ENCODE data around the gene ATF7.

Gene ATF7

DNA sequence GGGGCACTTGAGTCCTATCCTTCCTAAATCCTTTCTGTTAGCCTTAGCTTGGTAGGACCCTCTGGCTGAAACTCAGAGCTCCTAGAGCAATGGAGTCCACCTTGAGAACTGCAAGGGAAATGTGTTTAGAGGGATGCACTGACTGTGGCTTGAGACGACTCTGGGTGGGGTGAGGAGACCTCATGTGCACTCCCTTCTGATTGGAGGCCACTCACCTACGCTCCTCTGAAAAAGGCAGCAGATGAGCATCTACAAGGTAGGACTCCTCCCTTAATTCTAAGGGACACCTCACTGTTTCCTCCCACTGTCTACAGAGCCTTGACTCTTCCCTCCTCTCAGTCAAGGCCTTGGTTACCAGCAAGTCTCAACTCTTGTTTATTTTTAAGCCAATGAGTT is 127.9 kb downstream of the ATF7 start:
- Histone ChIP-seq H3K27ac (ENCODE audit: extremely low read depth, low read depth, low read length) (no peak overlapping the region), H3K9me3 (ENCODE audit: control insufficient read depth, insufficient read depth, low read depth, low read length) (no peaks in the 10 kb centered on the region), H3K4me1 (ENCODE audit: control insufficient read depth, insufficient read depth, low read length) (peaks cover 24% of the 10 kb centered on the region), H3K36me3 (ENCODE audit: control insufficient read depth in 2 of 2, insufficient read depth in 1 of 2, low read length in 2 of 2) (peaks cover 0 to 5% of the 10 kb centered on the region in 2 experiments; a peak in 1 of 3 replicates), H3K4me3 (ENCODE audit: low read depth, low read length) (no peak overlapping the region; the same call in 1 of the 2 replicates)
- ChIA-PET CTCF (interaction anchor here (1.7 kb wide), 1 partner anchor 9 kb away, joined by 3 read pairs; the partner anchor contains the start of gene NPFF), POLR2A (interaction anchor here (0.6 to 4.6 kb wide), 3 partner anchors 16 to 199 kb away, joined by 3 to 39 read pairs (median 6); no protein-coding TSS in a partner anchor)
- no peak for TF ChIP-seq BCL11B (tag by site-specific recombination; IDR thresholded peaks at IDR 0.05; ENCODE audit: low read depth)
- no peak for TF ChIP-seq ZSCAN30 (tag by site-specific recombination; IDR thresholded peaks at IDR 0.05)
- TF ChIP-seq, protein P1, sequence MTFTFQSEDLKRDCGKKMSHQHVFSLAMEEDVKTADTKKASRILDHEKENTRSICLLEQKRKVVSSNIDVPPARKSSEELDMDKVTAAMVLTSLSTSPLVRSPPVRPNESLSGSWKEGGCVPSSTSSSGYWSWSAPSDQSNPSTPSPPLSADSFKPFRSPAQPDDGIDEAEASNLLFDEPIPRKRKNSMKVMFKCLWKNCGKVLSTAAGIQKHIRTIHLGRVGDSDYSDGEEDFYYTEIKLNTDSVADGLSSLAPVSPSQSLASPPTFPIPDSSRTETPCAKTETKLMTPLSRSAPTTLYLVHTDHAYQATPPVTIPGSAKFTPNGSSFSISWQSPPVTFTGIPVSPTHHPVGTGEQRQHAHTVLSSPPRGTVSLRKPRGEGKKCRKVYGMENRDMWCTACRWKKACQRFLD (tag by site-specific recombination; IDR thresholded peaks at IDR 0.05) = no peak
- TF ChIP-seq OVOL3 (tag by site-specific recombination; IDR thresholded peaks at IDR 0.05) = no peak
- no peak for TF ChIP-seq ZNF266 (tag by site-specific recombination; IDR thresholded peaks at IDR 0.05; ENCODE audit: low read depth)
- no peak for TF ChIP-seq REPIN1 (tag by site-specific recombination; IDR thresholded peaks at IDR 0.05; ENCODE audit: low read depth)
- no peak for TF ChIP-seq ZNF555 (tag by site-specific recombination; conservative IDR thresholded peaks at IDR 0.05)
- no peak for TF ChIP-seq RBAK (tag by site-specific recombination; IDR thresholded peaks at IDR 0.05)
- TF ChIP-seq KLF9 (tag by site-specific recombination; IDR thresholded peaks at IDR 0.05; ENCODE audit: low read depth) = no peak

DNA sequence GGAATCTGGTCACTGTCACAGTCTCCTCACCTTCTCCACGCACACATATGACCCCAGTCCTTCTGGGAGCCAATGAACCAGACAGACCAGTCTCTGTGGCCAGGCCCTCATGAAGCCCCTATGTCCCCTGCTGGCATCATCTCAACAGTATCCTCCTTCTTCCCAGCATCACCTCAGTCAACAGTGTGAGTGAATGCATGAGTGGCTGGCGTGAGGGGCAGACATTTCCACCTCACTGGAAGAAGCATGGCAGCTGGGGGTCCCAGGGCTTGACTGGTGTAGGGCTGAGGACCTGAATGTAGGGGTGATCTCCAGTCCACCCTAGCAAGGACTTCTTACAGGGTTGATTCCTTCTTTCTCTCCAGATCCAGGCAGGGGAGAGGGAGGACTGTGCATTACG is 128.7 kb downstream of the ATF7 start:
- Histone ChIP-seq H3K9me3 (ENCODE audit: control insufficient read depth, insufficient read depth, low read depth, low read length) (no peaks in the 10 kb centered on the region), H3K36me3 (ENCODE audit: control insufficient read depth in 2 of 2, insufficient read depth in 1 of 2, low read length in 2 of 2) (no peaks in the 10 kb centered on the region), H3K4me3 (ENCODE audit: low read depth, low read length) (no peak overlapping the region), H3K4me1 (ENCODE audit: control insufficient read depth, insufficient read depth, low read length) (peaks cover 24% of the 10 kb centered on the region), H3K27ac (ENCODE audit: extremely low read depth, low read depth, low read length) (no peak overlapping the region)
- TF ChIP-seq ZNF558 (tag by site-specific recombination; IDR thresholded peaks at IDR 0.05) = no peak
- no peak for TF ChIP-seq ZBTB7A (tag by site-specific recombination; IDR thresholded peaks at IDR 0.05; ENCODE audit: low read depth)
- POLR2A ChIA-PET = interaction anchor here (0.5 to 4.6 kb wide), 2 partner anchors 15 to 474 kb away, joined by 3 to 39 read pairs; no protein-coding TSS in a partner anchor
- CTCF ChIA-PET = interaction anchor here (1.7 kb wide), 1 partner anchor 10 kb away, joined by 3 read pairs; the partner anchor contains the start of gene NPFF

DNA sequence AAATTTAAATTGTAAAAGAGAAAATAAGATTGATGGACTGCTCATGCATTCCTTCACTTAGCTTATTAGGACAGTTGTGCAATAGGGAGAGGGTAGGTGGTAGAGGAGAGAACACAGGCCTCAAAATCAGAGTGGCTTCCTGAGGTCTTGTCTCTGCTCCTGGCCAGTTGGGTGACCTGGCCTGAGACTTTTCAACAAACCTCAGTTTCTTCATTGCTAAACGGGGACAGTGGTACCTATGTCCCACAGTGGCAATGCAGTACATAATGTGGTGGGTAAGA is 129.5 kb downstream of the ATF7 start:
- H3K36me3 ChIP-seq (ENCODE audit: control insufficient read depth in 2 of 2, insufficient read depth in 1 of 2, low read length in 2 of 2) = no peaks in the 10 kb centered on the region
- H3K4me1 ChIP-seq (ENCODE audit: control insufficient read depth, insufficient read depth, low read length) = peaks cover 21% of the 10 kb centered on the region
- CTCF ChIA-PET = interaction anchor here (0.7 to 1.0 kb wide), 2 partner anchors 69 to 172 kb away, joined by 3 read pairs; no protein-coding TSS in a partner anchor

More for the DNA sequence above, 129.5 kb downstream of the ATF7 start:
- H3K27ac ChIP-seq (ENCODE audit: extremely low read depth, low read depth, low read length) = no peak overlapping the region
- POLR2A ChIA-PET = no interaction called here
- H3K9me3 ChIP-seq (ENCODE audit: control insufficient read depth, insufficient read depth, low read depth, low read length) = no peaks in the 10 kb centered on the region
- TF ChIP-seq TCF7L2 (IDR thresholded peaks at IDR 0.05; ENCODE audit: borderline replicate concordance, low read depth, low read length) (no peak), ZNF146 (tag by site-specific recombination; IDR thresholded peaks at IDR 0.05) (no peak), ZSCAN30 (tag by site-specific recombination; IDR thresholded peaks at IDR 0.05) (no peak), GFI1B (tag by site-specific recombination; IDR thresholded peaks at IDR 0.05) (no peak), ZNF837 (tag by site-specific recombination; IDR thresholded peaks at IDR 0.05) (no peak), MEIS1 (CRISPR knock-in tag; IDR thresholded peaks at IDR 0.05; ENCODE audit: borderline replicate concordance) (no peak), SP3 (tag by site-specific recombination; IDR thresholded peaks at IDR 0.05) (no peak), ZNF707 (tag by site-specific recombination; IDR thresholded peaks at IDR 0.05) (no peak), ZNF548 (tag by site-specific recombination; IDR thresholded peaks at IDR 0.05) (no peak), OVOL3 (tag by site-specific recombination; IDR thresholded peaks at IDR 0.05) (no peak), ZNF239 (tag by site-specific recombination; IDR thresholded peaks at IDR 0.05) (no peak)
- TF ChIP-seq, protein P2, sequence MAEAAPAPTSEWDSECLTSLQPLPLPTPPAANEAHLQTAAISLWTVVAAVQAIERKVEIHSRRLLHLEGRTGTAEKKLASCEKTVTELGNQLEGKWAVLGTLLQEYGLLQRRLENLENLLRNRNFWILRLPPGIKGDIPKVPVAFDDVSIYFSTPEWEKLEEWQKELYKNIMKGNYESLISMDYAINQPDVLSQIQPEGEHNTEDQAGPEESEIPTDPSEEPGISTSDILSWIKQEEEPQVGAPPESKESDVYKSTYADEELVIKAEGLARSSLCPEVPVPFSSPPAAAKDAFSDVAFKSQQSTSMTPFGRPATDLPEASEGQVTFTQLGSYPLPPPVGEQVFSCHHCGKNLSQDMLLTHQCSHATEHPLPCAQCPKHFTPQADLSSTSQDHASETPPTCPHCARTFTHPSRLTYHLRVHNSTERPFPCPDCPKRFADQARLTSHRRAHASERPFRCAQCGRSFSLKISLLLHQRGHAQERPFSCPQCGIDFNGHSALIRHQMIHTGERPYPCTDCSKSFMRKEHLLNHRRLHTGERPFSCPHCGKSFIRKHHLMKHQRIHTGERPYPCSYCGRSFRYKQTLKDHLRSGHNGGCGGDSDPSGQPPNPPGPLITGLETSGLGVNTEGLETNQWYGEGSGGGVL (tag by site-specific recombination; IDR thresholded peaks at IDR 0.05) = no peak
- H3K4me3 ChIP-seq (ENCODE audit: low read depth, low read length) = no peak overlapping the region

Measured in HEK293 (cell line).